ENCODE data around the gene HTR3A.

HTR3A gene

GRCh38 chr11:114019046-114019445 is 44.1 kb downstream of the HTR3A start:
- DNase-seq (ENCODE audit: low read depth): no peak

DNA sequence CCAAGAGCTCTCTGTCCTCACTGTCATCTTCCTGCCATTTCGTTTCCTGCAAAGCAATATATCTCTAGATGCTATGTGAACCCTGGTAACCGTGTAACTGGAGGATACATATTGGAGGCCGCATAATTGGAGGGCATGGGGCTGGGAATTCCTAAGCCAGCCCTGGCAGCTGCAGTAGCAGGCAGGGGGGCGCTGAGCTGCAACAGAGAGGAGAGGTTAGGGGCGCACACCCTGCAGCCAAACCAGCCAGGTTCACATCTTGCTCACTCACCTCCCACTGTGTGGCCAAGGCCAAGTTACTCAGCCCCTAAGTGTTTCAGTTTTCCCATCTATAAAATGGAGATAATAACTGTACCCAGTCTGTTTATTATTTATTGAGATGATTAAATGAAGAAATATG is 44.7 kb downstream of the HTR3A start:
- DNase-seq (ENCODE audit: low read depth): no peak

GRCh38 chr11:114025329-114025907 is 50.5 kb downstream of the HTR3A start:
- DNase-seq (ENCODE audit: low read depth): no peak

GRCh38 chr11:114026355-114026754 is 51.4 kb downstream of the HTR3A start:
- no peak for DNase-seq (ENCODE audit: low read depth)

GRCh38 chr11:114027391-114027790 is 52.5 kb downstream of the HTR3A start:
- no peak for DNase-seq (ENCODE audit: low read depth)

DNA sequence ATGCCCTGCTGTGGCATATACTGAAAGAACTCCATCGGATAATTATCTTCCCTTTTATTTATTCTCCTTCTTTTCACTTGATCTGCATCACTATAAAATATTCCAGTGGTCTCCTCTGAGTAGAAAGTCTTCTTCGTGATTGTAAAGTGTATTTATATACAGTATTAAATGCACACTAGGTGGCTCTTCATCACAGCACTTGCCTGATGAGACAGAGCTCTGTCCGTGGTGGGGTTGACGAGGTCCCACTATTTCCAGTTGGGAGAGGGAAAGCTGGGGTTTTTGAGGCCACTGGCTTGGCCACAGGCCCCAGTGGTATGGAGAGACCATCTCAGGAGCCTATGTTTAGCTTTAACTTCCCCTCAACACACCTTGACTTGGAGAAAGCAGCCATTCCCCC is 53.0 kb downstream of the HTR3A start:
- DNase-seq (ENCODE audit: low read depth): no peak

DNA sequence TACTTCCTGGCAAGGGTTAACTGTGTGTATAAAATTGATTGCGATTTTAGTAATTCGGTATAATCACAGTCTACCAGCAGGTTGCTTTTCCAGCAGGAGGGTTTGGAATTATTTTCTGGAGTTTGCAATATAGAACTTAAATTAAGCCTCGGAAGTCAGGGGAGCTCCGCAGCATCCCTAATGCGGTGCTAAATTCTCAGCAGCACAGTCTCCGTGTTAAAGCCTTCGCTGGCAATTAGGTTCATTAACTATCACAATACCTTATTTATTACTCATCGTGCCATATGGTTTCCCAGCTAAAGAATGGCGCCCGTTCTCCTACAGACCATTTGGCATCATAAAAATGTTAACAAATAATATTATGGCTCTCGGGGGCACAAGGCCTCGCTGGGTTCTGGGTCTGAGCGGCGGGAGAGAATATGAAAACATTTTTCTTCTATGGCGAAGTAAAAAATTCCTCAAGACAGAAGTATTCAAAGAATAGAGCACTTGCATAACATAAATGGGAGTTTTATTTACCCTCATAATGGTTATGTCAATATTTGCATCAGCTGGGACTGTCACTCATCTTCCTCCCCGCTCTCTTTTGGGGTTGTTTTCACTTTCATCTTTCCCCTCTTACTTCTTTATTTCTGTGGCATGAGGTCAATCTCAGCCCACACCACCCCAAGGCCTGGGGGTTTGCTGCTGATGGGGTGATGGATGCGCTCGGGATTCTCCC is 56.5 kb downstream of the HTR3A start:
- DNase-seq (ENCODE audit: low read depth): no peak

DNA sequence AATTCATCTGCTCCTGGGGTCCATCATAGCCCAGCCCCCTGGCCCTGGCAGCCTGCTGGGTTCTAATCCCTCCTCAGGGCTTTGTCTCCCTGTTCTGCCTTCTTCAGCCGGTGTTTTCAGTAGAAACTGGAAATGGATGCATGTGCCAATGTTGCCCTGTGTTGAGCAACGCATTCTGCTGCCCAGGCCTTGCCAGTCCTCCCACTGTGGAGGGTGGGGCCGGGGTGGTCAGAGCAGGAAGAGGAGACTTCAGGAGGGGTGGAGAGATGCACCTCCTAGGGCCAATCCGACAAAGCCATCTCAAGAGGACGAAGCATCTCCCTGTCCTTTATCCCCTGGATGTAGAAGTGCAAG is 57.0 kb downstream of the HTR3A start:
- DNase-seq (ENCODE audit: low read depth): no peak

DNA sequence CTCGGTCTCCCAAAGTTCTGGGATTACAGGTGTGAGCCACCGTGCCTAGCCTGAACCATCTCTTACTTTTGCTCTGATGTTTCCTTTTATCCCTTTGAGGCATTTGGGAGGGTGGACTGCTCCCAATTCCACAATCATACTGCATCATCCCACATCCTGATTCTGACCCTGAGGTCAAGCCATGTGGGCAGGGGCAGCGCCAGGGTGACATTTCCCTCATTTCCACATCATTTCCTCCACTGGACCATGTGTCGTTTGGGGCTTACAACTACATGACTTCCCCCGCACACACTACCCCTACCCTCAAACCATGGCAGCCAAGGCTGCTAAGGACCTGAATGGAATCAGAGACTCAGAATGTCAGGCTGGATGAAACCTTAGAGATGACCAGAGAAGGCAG is 58.2 kb downstream of the HTR3A start:
- no peak for DNase-seq (ENCODE audit: low read depth)

DNA sequence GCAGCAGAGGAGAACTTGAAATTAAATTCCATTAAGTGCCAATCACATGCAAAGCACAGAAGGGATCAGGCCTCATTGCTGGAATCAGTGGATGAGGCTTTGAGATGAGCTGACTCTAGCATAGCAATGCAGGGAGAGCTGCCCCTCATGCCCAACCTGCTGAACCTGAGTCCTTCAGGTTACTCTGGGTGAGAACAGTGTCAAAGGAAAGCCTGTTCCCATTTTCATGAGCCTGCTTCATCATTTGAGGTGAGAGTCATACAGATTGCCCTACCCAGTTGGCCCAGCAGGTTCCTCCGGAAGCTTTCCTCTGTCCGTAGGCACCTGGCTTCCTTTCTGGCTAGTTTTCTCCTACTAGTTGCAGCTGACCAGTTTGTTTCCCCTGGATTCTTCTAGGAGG is 58.7 kb downstream of the HTR3A start:
- no peak for DNase-seq (ENCODE audit: low read depth)

DNA sequence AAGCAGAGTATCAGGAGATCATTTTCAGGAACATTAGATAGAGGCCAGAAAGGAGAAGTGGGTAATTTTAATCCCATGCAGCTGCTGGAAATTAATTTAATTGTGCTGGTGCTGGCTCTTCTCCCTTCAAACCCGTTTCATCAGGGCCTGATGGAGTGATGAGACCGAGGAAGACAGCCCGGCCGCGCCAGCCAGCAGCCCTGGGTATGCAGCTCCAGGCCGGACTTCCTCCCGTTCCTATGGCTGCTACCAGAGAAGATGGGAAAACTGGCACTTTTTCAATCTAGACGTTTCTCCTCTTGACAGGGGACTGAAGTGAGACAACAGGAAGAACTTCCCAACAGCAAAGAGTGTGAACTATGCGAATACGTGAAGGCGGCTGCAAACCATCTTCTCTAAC is 60.0 kb downstream of the HTR3A start:
- no peak for DNase-seq (ENCODE audit: low read depth)

DNA sequence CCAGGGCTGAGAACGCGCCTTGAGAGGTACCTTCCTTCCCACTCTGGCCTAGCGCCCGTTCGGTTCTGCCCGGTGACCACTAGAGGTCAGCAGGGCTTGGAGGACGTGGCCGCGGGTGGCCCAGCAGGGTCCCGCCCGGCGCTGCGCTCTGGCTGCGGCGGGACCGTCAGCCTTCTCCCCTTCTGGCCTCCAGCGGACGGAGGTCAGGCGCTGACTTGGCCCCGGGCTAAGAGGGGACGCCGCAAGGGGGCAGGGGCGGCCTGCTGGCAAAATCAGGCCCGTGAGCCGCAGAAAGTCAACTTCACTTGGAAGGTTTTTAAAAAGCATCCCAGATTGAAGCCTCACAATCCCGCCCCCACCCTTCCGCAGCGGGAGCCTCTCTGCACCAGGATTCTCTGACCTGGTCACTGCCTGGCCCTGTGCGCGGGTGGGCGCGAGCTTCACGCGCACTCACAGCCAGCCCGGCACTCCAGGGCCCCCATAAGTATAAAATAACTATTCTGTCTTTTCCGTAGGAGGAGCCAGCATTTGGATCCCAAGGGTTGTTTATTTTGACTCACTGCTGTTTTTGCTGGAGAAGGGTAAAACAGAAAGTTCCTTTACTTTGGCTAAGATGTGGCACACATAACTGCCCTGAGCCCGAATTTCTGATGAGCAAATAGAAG is 61.4 kb downstream of the HTR3A start:
- no peak for DNase-seq (ENCODE audit: low read depth)

DNA sequence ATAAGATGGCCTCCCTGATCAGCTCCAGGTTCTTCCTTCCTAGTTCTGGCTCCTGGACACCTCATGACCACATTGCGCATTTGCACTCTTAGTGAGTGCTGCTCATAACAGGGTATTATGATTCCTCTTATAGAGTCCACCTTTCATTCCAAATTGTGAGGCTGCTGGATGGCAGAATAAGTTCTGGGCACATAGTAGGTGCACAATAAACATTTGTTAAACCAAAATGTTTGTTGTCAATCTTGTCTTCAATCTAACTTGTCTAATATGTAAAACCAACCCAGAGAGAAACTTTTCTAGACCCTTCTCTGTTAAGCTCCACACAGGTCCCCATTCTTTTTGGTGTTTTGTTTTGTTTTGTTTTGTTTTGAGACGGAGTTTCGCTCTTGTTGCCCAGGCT is 62.0 kb downstream of the HTR3A start:
- no peak for DNase-seq (ENCODE audit: low read depth)

DNA sequence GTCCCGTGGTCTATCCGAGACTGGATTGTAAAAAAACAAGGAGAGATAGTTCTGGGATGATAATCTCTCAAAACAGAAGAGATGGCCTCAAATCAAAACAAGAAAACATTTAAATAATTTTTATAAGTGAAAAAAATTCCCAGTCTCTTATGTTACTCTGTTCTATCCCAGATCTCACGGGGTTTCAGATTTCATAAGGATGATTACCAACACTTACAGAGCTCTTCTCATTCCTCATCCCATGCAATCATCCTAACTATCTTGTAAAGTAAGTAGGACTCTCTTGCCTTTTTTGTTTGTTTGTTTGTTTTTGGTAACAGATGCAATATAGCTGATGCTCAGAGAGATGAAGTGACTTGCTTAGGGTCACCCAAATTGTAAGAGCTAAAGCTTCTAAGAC is 64.6 kb downstream of the HTR3A start:
- no peak for DNase-seq (ENCODE audit: low read depth)

All from HS-5 (cell line).